HFFc6 (cell line): ENCODE measurements around the gene GAST. TPM values are rescaled to one million over a fixed set of nuclear protein-coding genes. Genes with fewer than 3 reads are reported as not detected.
"Not testable (repeated sequence)": the region's sequence is repeated elsewhere in the genome, so short reads cannot be mapped to it uniquely, and the experiment has no call there.

Experiments
- DNase-seq: peaks from one replicate; pipeline ENCODE4 v3.0.0-alpha.2; 2018
- H3K27ac Mint-ChIP-seq: 2 replicates; pipeline ENCODE4 v1.8.0; 2020; ENCODE audit warnings: mild to moderate bottlenecking, mixed read lengths
- H3K27me3 Mint-ChIP-seq: 2 replicates; pipeline ENCODE4 v1.8.0; 2021; ENCODE audit warnings: mild to moderate bottlenecking, moderate library complexity, mixed read lengths; ENCODE audit not compliant: insufficient read depth
- H3K36me3 Mint-ChIP-seq: 2 replicates; pipeline ENCODE4 v1.8.0; 2021; ENCODE audit warnings: low read depth, mixed read lengths
- H3K4me1 Mint-ChIP-seq: 2 replicates; pipeline ENCODE4 v1.8.0; 2020; ENCODE audit warnings: low read depth, mixed read lengths
- H3K4me3 Mint-ChIP-seq: 2 replicates; pipeline ENCODE4 v1.8.0; 2020; ENCODE audit warnings: mild to moderate bottlenecking, moderate library complexity, mixed read lengths
- H3K9me3 Mint-ChIP-seq: 2 replicates; pipeline ENCODE4 v1.8.0; 2020; ENCODE audit warnings: mild to moderate bottlenecking, mixed read lengths
- CTCF ChIP-seq: fragments of 200-600 bp; sonication (generic); IDR thresholded peaks from 2 replicates; pipeline ENCODE4 v1.5.0; 2021; ENCODE audit warnings: antibody characterized with exemption, mild to moderate bottlenecking
- total RNA-seq, 6 experiments: library from RNA; stranded (reverse); fragmentation: NEBNext Ultra II Directional; extraction: Animal tissue kit (Norgen Biotek cat#: 25700); gene quantifications; 2 replicates in 1 of 6; 3 replicates in 5 of 6; pipeline ENCODE4 v1.2.3, GENCODE V29; 2021

The GAST gene
- total RNA-seq, 6 experiments from 2014 or later, result not detected

GRCh38 chr17:41697122-41697962 is 14.8 kb upstream of the GAST start:
- peaks cover 12% of the 10 kb centered on the region for H3K36me3 Mint-ChIP-seq
- no peak overlapping the region for H3K27ac Mint-ChIP-seq
- H3K27me3 Mint-ChIP-seq, result peaks cover 30% of the 10 kb centered on the region
- no peaks in the 10 kb centered on the region for H3K9me3 Mint-ChIP-seq
- no peak overlapping the region for H3K4me3 Mint-ChIP-seq
- no peak for DNase-seq
- no peak for TF ChIP-seq CTCF
- H3K4me1 Mint-ChIP-seq, result peaks cover 11% of the 10 kb centered on the region

GRCh38 chr17:41700843-41701242 is 11.3 kb upstream of the GAST start:
- not testable (repeated sequence) for H3K36me3 Mint-ChIP-seq, DNase-seq, H3K9me3 Mint-ChIP-seq, H3K4me3 Mint-ChIP-seq, H3K27ac Mint-ChIP-seq
- peaks cover 10% of the 10 kb centered on the region for H3K27me3 Mint-ChIP-seq
- H3K4me1 Mint-ChIP-seq, result peaks cover 12% of the 10 kb centered on the region

- Mint-ChIP-seq H3K27ac (no peak overlapping the region), H3K27me3 (peaks cover 21% of the 10 kb centered on the region), H3K9me3 (no peaks in the 10 kb centered on the region), H3K4me1 (peaks cover 9% of the 10 kb centered on the region), H3K4me3 (no peak overlapping the region), H3K36me3 (no peaks in the 10 kb centered on the region)
- DNase-seq, result no peak
- TF ChIP-seq CTCF, result no peak
These were observed 9.4 kb upstream of the GAST start for GRCh38 chr17:41702712-41703111.

GRCh38 chr17:41705271-41705991 is 6.7 kb upstream of the GAST start:
- Mint-ChIP-seq H3K4me1 (peaks cover 11% of the 10 kb centered on the region), H3K36me3 (no peaks in the 10 kb centered on the region), H3K9me3 (no peaks in the 10 kb centered on the region), H3K27me3 (peaks cover 23% of the 10 kb centered on the region), H3K4me3 (peak overlapping the region; percentile 30; the same call in 1 of the 2 replicates), H3K27ac (no peak overlapping the region)
- TF ChIP-seq CTCF, result no peak
- no peak for DNase-seq

GRCh38 chr17:41707803-41708669 is 4.1 kb upstream of the GAST start:
- Mint-ChIP-seq H3K27ac (no peak overlapping the region), H3K36me3 (no peaks in the 10 kb centered on the region), H3K4me3 (no peak overlapping the region), H3K27me3 (peaks cover 20% of the 10 kb centered on the region), H3K9me3 (no peaks in the 10 kb centered on the region), H3K4me1 (peaks cover 17% of the 10 kb centered on the region)
- no peak for DNase-seq
- no peak for TF ChIP-seq CTCF
